NOMO-1 (cell line): ENCODE results near the gene SKA1.
"Not testable (repeated sequence)": the region's sequence is repeated elsewhere in the genome, so short reads cannot be mapped to it uniquely, and the experiment has no call there.

Experiments used
- DNase-seq, 2 experiments: peaks; one replicate each; lab custom pipeline; 2025; ENCODE audit not compliant: unreplicated experiment in 2 of 2; lab: John Stamatoyannopoulos, UW

The SKA1 gene

GRCh38 chr18:50427896-50428295, 53.0 kb downstream of the SKA1 start:
- DNase-seq = no peak

- no peak for DNase-seq
These were observed 53.8 kb downstream of the SKA1 start for GRCh38 chr18:50428531-50429206.

GRCh38 chr18:50429207-50429948, 54.5 kb downstream of the SKA1 start:
- DNase-seq = peak in 1 of 2 experiments; percentile 36

GRCh38 chr18:50432915-50433314, 58.1 kb downstream of the SKA1 start:
- no peak for DNase-seq

GRCh38 chr18:50436742-50437141, 61.9 kb downstream of the SKA1 start:
- not testable (repeated sequence) for DNase-seq

- DNase-seq = no peak
These were observed 64.7 kb downstream of the SKA1 start for GRCh38 chr18:50439460-50440015.

GRCh38 chr18:50441016-50441415, 66.2 kb downstream of the SKA1 start:
- no peak for DNase-seq

- DNase-seq = no peak
These were observed 66.7 kb downstream of the SKA1 start for GRCh38 chr18:50441501-50441900.
